Keratinocyte (primary cell): Measurements from ENCODE around the gene GC. TPM values are rescaled to one million over a fixed set of nuclear protein-coding genes. Genes with fewer than 3 reads are reported as not detected.
"Not testable (repeated sequence)": the region's sequence is repeated elsewhere in the genome, so short reads cannot be mapped to it uniquely, and the experiment has no call there.

Experiments
- DNase-seq: peaks from one replicate; pipeline ENCODE4 v3.0.0-alpha.2; 2011; ENCODE audit warnings: low read depth, missing footprints, low spot score
- FAIRE-seq: peaks from 2 replicates; lab custom pipeline; 2011; peaks lifted over from hg19 to GRCh38; lab: Jason Lieb, UNC
- H2AFZ ChIP-seq: 2 replicates; pipeline ENCODE4 v1.6.0; 2012; ENCODE audit warnings: low read length, control low read depth, inconsistent platforms; ENCODE audit not compliant: control insufficient read depth
- H3K27ac ChIP-seq: 2 replicates; pipeline ENCODE4 v1.5.1; 2011; ENCODE audit warnings: low read length; ENCODE audit not compliant: control insufficient read depth, insufficient read depth
- H3K27me3 ChIP-seq: 3 replicates; pipeline ENCODE4 v1.6.0; 2011; ENCODE audit warnings: low read length; ENCODE audit not compliant: control insufficient read depth, insufficient read depth; ENCODE audit errors: extremely low read depth
- H3K36me3 ChIP-seq, 2 experiments: 2 replicates in 1 of 2; 3 replicates in 1 of 2; pipeline ENCODE4 v1.5.1; 2011; ENCODE audit warnings: low read length in 2 of 2, mild to moderate bottlenecking in 1 of 2; ENCODE audit not compliant: control insufficient read depth in 2 of 2, insufficient read depth in 2 of 2; ENCODE audit errors: extremely low read depth in 1 of 2
- H3K4me1 ChIP-seq: 3 replicates; pipeline ENCODE4 v1.5.1; 2011; ENCODE audit warnings: low read length; ENCODE audit not compliant: control insufficient read depth, insufficient read depth; ENCODE audit errors: extremely low read depth
- H3K4me2 ChIP-seq: 3 replicates; pipeline ENCODE4 v1.6.0; 2011; ENCODE audit warnings: low read depth, low read length; ENCODE audit not compliant: control insufficient read depth, insufficient read depth; ENCODE audit errors: extremely low read depth
- H3K4me3 ChIP-seq, 3 experiments: fragments of 200-600 bp in 1 of 3; sonication (generic) in 1 of 3; 2 replicates in 2 of 3; 3 replicates in 1 of 3; pipeline ENCODE4 v1.5.1; 2011 to 2016; ENCODE audit warnings: low read length in 3 of 3, mild to moderate bottlenecking in 3 of 3, control low read depth in 2 of 3, inconsistent platforms in 1 of 3, low read depth in 1 of 3, mixed read lengths in 1 of 3, mixed run types in 1 of 3, moderate library complexity in 1 of 3; ENCODE audit not compliant: control insufficient read depth in 2 of 3, insufficient read depth in 2 of 3; ENCODE audit errors: extremely low read depth in 1 of 3
- H3K79me2 ChIP-seq: 2 replicates; pipeline ENCODE4 v1.6.0; 2012; ENCODE audit warnings: low read length; ENCODE audit not compliant: control insufficient read depth, insufficient read depth
- H3K9ac ChIP-seq: 3 replicates; pipeline ENCODE4 v1.6.0; 2011; ENCODE audit warnings: low read length; ENCODE audit not compliant: control insufficient read depth, insufficient read depth; ENCODE audit errors: extremely low read depth
- H3K9me1 ChIP-seq: 3 replicates; pipeline ENCODE4 v1.6.0; 2011; ENCODE audit warnings: low read length; ENCODE audit not compliant: control insufficient read depth, insufficient read depth; ENCODE audit errors: extremely low read depth
- H3K9me3 ChIP-seq: 2 replicates; pipeline ENCODE4 v1.5.1; 2012; ENCODE audit warnings: low read depth, low read length; ENCODE audit not compliant: control insufficient read depth
- H4K20me1 ChIP-seq: 3 replicates; pipeline ENCODE4 v1.6.0; 2011; ENCODE audit warnings: low read length; ENCODE audit not compliant: control insufficient read depth, insufficient read depth; ENCODE audit errors: extremely low read depth
- EZH2 ChIP-seq: IDR thresholded peaks from one replicate; pipeline ENCODE4 v1.6.1; 2012; ENCODE audit warnings: inconsistent platforms, mild to moderate bottlenecking, low read length, moderate library complexity
- dilution Hi-C: fragments of 300-500 bp; cut with MboI; formaldehyde crosslinking; loops from one replicate; pipeline ENCODE4 v1.7.0; 2020; ENCODE audit warnings: low sequenced_read_pairs; ENCODE audit not compliant: extremely low pct_ligation_motif_present
- polyA plus RNA-seq, 5 experiments: library from polyadenylated mRNA; depleted of rRNA in 3 of 5; stranded (reverse) in 3 of 5; stranded (forward) in 1 of 5; unstranded in 1 of 5; fragments of >200 nt; gene quantifications; 1 replicate in 1 of 5; 2 replicates in 3 of 5; 3 replicates in 1 of 5; pipeline versions ENCODE4 v1.2.1 to v1.2.3, GENCODE V29; 2011 to 2012; ENCODE audit warnings: missing spikeins in 2 of 5, low read depth in 1 of 5, low replicate concordance in 1 of 5
- TF ChIP-seq, protein P1 (sequence below), 3 experiments: IDR thresholded peaks in 1 of 3; conservative IDR thresholded peaks in 1 of 3; optimal IDR thresholded peaks in 1 of 3; 2 replicates in 2 of 3; 3 replicates in 1 of 3; pipeline versions ENCODE3 to v1.5.1; 2011; ENCODE audit warnings: low read length in 3 of 3, mild to moderate bottlenecking in 3 of 3, moderate library complexity in 2 of 3, control low read depth in 1 of 3, inconsistent platforms in 1 of 3; ENCODE audit not compliant: insufficient read depth in 2 of 3; ENCODE audit errors: extremely low read depth in 1 of 3

Gene GC
- polyA plus RNA-seq, 1 donor (not counting 4 experiments of a cell fraction or from before 2014, with no cell fraction given): not detected

GRCh38 chr4:71807469-71807868 is 23.6 kb upstream of the GC start:
- Histone ChIP-seq H3K27ac (no peak overlapping the region), H2AFZ (no peak overlapping the region), H3K9me3 (no peaks in the 10 kb centered on the region), H3K9me1 (no peaks in the 10 kb centered on the region), H3K4me1 (no peaks in the 10 kb centered on the region), H3K4me2 (no peak overlapping the region), H3K9ac (no peak overlapping the region), H3K79me2 (no peaks in the 10 kb centered on the region), H3K4me3 (no peak overlapping the region), H4K20me1 (no peaks in the 10 kb centered on the region), H3K36me3 (no peaks in the 10 kb centered on the region), H3K27me3 (no peaks in the 10 kb centered on the region)
- FAIRE-seq (no peak), DNase-seq (no peak)
- TF ChIP-seq, protein P1, sequence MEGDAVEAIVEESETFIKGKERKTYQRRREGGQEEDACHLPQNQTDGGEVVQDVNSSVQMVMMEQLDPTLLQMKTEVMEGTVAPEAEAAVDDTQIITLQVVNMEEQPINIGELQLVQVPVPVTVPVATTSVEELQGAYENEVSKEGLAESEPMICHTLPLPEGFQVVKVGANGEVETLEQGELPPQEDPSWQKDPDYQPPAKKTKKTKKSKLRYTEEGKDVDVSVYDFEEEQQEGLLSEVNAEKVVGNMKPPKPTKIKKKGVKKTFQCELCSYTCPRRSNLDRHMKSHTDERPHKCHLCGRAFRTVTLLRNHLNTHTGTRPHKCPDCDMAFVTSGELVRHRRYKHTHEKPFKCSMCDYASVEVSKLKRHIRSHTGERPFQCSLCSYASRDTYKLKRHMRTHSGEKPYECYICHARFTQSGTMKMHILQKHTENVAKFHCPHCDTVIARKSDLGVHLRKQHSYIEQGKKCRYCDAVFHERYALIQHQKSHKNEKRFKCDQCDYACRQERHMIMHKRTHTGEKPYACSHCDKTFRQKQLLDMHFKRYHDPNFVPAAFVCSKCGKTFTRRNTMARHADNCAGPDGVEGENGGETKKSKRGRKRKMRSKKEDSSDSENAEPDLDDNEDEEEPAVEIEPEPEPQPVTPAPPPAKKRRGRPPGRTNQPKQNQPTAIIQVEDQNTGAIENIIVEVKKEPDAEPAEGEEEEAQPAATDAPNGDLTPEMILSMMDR (optimal IDR thresholded peaks at IDR 0.05 in 1 of 3, IDR thresholded peaks at IDR 0.05 in 1 of 3, conservative IDR thresholded peaks at IDR 0.05 in 1 of 3; ENCODE audit: extremely low read depth in 1 of 3, insufficient read depth in 2 of 3, low read length in 3 of 3): no peak
- TF ChIP-seq EZH2: no peak
- dilution Hi-C loops: no loop called here

GRCh38 chr4:71805230-71805629 is 21.4 kb upstream of the GC start:
- H3K4me3 ChIP-seq, H3K27ac ChIP-seq, H2AFZ ChIP-seq, dilution Hi-C loops, H3K9ac ChIP-seq, H4K20me1 ChIP-seq, H3K27me3 ChIP-seq, FAIRE-seq, H3K9me1 ChIP-seq, DNase-seq, H3K4me1 ChIP-seq, H3K36me3 ChIP-seq, H3K79me2 ChIP-seq, H3K4me2 ChIP-seq, H3K9me3 ChIP-seq: not testable (repeated sequence)

DNA sequence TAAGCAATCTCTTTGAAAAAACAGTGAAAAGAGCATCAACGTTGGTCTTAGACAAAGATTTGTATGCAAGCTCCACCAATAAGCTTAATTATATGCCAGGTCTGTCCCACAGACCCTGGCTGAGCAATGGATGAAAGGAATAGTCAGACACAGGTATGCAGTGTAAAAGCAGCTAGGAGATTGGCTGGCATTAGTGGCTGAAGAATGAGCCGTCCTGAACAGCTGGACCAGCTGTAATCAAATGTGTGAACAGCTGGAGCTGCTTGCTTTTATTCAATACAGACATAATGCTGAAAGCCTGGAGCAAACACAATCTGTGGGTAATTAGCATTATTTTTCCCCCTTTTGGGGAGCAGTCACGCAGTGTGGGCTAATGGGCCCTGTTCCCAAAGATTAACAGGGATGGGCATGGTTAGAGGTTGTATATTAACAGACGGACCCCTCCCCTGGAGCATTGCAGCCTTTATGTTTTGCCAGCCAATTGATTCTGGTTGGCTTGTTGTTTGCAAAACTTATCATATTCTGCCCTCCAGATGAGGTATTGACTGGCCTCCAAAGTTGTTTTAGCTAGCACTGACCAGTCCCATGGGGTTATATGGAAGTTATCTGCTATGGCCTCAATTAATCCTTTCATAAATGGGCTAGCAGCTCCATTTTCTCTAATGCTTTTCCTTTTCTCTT is 20.3 kb upstream of the GC start:
- dilution Hi-C loops, H3K9me3 ChIP-seq, H4K20me1 ChIP-seq, H3K4me3 ChIP-seq, H3K9me1 ChIP-seq, FAIRE-seq, H3K4me1 ChIP-seq, H3K9ac ChIP-seq, H3K27ac ChIP-seq, H3K36me3 ChIP-seq, H2AFZ ChIP-seq, H3K4me2 ChIP-seq, H3K79me2 ChIP-seq, H3K27me3 ChIP-seq, DNase-seq: not testable (repeated sequence)
